Measurements from ENCODE around the gene PTRH2. TPM values are rescaled to one million over a fixed set of nuclear protein-coding genes. Genes with fewer than 3 reads are reported as not detected.

Gene PTRH2
- total RNA-seq, 3 donors from 2014 or later (not counting 1 experiment from before 2014, with no cell fraction given): 5.9 to 10.5 (median 6.6) TPM

DNA sequence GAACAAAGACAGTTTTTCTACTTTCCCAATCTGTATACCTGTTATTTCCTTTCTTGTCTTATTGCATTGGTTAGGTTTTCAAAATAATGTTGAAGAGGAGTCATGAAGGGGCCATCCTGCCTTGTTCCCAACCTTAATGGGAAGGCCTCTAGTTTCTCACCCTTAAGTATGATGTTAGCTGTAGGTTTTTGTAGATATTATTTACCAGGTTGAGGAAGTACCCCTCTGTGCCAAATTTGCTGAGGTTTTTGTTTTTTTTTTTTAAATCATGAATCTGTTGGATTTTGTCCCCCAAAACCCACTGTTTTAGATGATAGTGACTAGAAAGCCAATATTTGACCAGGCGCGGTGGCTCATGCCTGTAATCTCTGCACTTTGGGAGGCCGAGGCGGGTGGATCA lies 36.6 kb upstream of the PTRH2 start:
- H3K4me1 ChIP-seq (ENCODE audit: control insufficient read depth, insufficient read depth, low read length): no peaks in the 10 kb centered on the region
- TF ChIP-seq, protein P1, sequence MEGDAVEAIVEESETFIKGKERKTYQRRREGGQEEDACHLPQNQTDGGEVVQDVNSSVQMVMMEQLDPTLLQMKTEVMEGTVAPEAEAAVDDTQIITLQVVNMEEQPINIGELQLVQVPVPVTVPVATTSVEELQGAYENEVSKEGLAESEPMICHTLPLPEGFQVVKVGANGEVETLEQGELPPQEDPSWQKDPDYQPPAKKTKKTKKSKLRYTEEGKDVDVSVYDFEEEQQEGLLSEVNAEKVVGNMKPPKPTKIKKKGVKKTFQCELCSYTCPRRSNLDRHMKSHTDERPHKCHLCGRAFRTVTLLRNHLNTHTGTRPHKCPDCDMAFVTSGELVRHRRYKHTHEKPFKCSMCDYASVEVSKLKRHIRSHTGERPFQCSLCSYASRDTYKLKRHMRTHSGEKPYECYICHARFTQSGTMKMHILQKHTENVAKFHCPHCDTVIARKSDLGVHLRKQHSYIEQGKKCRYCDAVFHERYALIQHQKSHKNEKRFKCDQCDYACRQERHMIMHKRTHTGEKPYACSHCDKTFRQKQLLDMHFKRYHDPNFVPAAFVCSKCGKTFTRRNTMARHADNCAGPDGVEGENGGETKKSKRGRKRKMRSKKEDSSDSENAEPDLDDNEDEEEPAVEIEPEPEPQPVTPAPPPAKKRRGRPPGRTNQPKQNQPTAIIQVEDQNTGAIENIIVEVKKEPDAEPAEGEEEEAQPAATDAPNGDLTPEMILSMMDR (IDR thresholded peaks at IDR 0.05): no peak
- H3K27me3 Mint-ChIP-seq (ENCODE audit: low read depth in 2 of 2): no peaks in the 10 kb centered on the region
- H3K9me3 Mint-ChIP-seq: no peaks in the 10 kb centered on the region
- H3K9me3 ChIP-seq (ENCODE audit: control insufficient read depth, insufficient read depth, low read length): no peaks in the 10 kb centered on the region
- H3K27ac Mint-ChIP-seq: no peak overlapping the region
- H3K27me3 ChIP-seq (ENCODE audit: control insufficient read depth, insufficient read depth, low read length): no peaks in the 10 kb centered on the region
- WGBS (ENCODE audit: insufficient coverage): 100% methylated on average over 4 of the region's 4 CpGs
- no peak for ATAC-seq
- H3K36me3 Mint-ChIP-seq: no peaks in the 10 kb centered on the region
- H3K4me1 Mint-ChIP-seq: no peaks in the 10 kb centered on the region
- intact Hi-C loops (cut with micrococcal nuclease): no loop called here
- H3K4me3 Mint-ChIP-seq: no peak overlapping the region
- H3K27ac ChIP-seq (ENCODE audit: low read length): no peak overlapping the region
- peaks cover 4% of the 10 kb centered on the region for H3K36me3 ChIP-seq (ENCODE audit: control insufficient read depth, insufficient read depth, low read length)
- no peak for DNase-seq
- no peak overlapping the region for H3K4me3 ChIP-seq (ENCODE audit: low read length)

DNA sequence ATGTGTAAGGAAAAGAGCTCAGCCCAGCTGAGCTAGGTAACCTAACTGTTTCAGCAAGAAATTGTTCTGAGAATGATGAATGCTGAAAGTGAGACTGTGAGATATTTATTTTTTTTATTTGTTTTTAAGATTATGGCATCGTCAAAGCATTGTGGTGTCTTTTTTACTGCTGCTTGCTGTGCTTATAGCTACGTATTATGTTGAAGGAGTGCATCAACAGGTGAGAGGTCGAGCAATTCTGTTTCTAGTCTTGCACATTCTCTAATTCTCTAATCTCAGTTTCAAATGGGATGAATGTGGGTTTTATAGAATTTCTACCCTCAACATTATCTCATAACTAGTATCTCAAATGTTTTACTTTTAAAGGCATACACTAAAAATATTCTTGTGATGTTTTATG lies 30.1 kb upstream of the PTRH2 start:
- ATAC-seq: no peak
- peaks cover 19% of the 10 kb centered on the region for H3K36me3 ChIP-seq (ENCODE audit: control insufficient read depth, insufficient read depth, low read length)
- TF ChIP-seq, protein P1 (IDR thresholded peaks at IDR 0.05): no peak
- intact Hi-C loops (cut with micrococcal nuclease): no loop called here
- H3K9me3 Mint-ChIP-seq: no peaks in the 10 kb centered on the region
- H3K9me3 ChIP-seq (ENCODE audit: control insufficient read depth, insufficient read depth, low read length): no peaks in the 10 kb centered on the region
- H3K27me3 Mint-ChIP-seq (ENCODE audit: low read depth in 2 of 2): no peaks in the 10 kb centered on the region
- WGBS (ENCODE audit: insufficient coverage): 100% methylated on average over 2 of the region's 3 CpGs
- no peaks in the 10 kb centered on the region for H3K27me3 ChIP-seq (ENCODE audit: control insufficient read depth, insufficient read depth, low read length)
- no peak overlapping the region for H3K4me3 Mint-ChIP-seq
- no peaks in the 10 kb centered on the region for H3K4me1 ChIP-seq (ENCODE audit: control insufficient read depth, insufficient read depth, low read length)
- H3K4me3 ChIP-seq (ENCODE audit: low read length): no peak overlapping the region
- no peak overlapping the region for H3K27ac Mint-ChIP-seq
- no peak for DNase-seq
- no peaks in the 10 kb centered on the region for H3K36me3 Mint-ChIP-seq
- H3K4me1 Mint-ChIP-seq: no peaks in the 10 kb centered on the region
- H3K27ac ChIP-seq (ENCODE audit: low read length): no peak overlapping the region

DNA sequence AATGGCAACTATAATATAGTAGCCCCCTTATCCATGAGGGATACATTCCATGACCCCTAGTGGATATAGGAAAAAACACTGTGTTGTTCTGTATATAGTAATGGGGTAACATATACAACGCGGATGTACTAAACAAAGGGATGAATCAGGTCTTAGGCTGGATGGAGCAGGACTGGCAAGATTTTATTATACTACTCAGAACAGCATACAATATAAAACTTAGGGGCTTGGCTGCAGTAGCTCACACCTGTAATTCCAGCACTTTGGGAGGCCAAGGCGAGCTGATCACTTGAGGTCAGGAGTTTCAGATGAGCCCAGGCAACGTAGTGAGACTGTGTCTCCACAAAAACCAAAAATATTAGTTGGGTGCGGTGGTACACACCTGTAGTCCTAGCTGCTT lies 27.0 kb upstream of the PTRH2 start:
- Histone ChIP-seq H3K27me3 (ENCODE audit: control insufficient read depth, insufficient read depth, low read length) (no peaks in the 10 kb centered on the region), H3K4me1 (ENCODE audit: control insufficient read depth, insufficient read depth, low read length) (peaks cover 6% of the 10 kb centered on the region), H3K36me3 (ENCODE audit: control insufficient read depth, insufficient read depth, low read length) (peaks cover 17% of the 10 kb centered on the region), H3K9me3 (ENCODE audit: control insufficient read depth, insufficient read depth, low read length) (no peaks in the 10 kb centered on the region), H3K4me3 (ENCODE audit: low read length) (no peak overlapping the region), H3K27ac (ENCODE audit: low read length) (no peak overlapping the region)
- DNase-seq: no peak
- Mint-ChIP-seq H3K27ac (no peak overlapping the region), H3K4me1 (peaks cover 11 to 15% of the 10 kb centered on the region in 2 donors), H3K36me3 (no peaks in the 10 kb centered on the region), H3K27me3 (ENCODE audit: low read depth in 2 of 2) (no peaks in the 10 kb centered on the region), H3K9me3 (no peaks in the 10 kb centered on the region), H3K4me3 (no peak overlapping the region)
- ATAC-seq: no peak
- intact Hi-C loops (cut with micrococcal nuclease): no loop called here
- TF ChIP-seq, protein P1 (IDR thresholded peaks at IDR 0.05): no peak
- WGBS (ENCODE audit: insufficient coverage): 95% methylated on average over 5 of the region's 5 CpGs

DNA sequence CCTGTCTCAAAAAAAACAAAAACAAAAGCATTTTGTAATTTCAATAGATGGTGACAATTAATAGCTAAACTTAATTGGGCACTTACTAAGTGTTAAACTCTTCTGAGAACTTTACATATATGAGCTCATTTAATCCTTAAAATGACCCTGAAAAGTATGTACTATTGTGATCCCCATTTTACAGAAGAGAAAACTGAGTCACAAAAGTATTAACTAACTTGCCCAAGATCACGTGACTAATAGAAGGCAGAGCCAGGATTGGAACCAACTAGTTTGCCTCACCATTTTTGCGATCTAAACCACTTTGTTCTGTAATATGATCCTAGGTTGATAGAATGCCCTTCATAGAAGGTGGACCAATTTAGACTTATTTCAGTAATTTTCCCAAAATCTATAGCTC lies 26.5 kb upstream of the PTRH2 start:
- ATAC-seq (no peak), DNase-seq (no peak)
- H3K4me1 ChIP-seq (ENCODE audit: control insufficient read depth, insufficient read depth, low read length): peaks cover 6% of the 10 kb centered on the region
- H3K36me3 ChIP-seq (ENCODE audit: control insufficient read depth, insufficient read depth, low read length): peaks cover 17% of the 10 kb centered on the region
- intact Hi-C loops (cut with micrococcal nuclease): no loop called here
- H3K27me3 Mint-ChIP-seq (ENCODE audit: low read depth in 2 of 2): no peaks in the 10 kb centered on the region
- no peak overlapping the region for H3K4me3 Mint-ChIP-seq
- H3K9me3 ChIP-seq (ENCODE audit: control insufficient read depth, insufficient read depth, low read length): no peaks in the 10 kb centered on the region
- TF ChIP-seq, protein P1 (IDR thresholded peaks at IDR 0.05): no peak
- no peaks in the 10 kb centered on the region for H3K27me3 ChIP-seq (ENCODE audit: control insufficient read depth, insufficient read depth, low read length)
- H3K9me3 Mint-ChIP-seq: no peaks in the 10 kb centered on the region
- 96% methylated on average over 2 of the region's 2 CpGs for WGBS (ENCODE audit: insufficient coverage)
- H3K4me3 ChIP-seq (ENCODE audit: low read length): no peak overlapping the region
- H3K27ac ChIP-seq (ENCODE audit: low read length): no peak overlapping the region
- H3K27ac Mint-ChIP-seq: no peak overlapping the region
- H3K4me1 Mint-ChIP-seq: peaks cover 11 to 15% of the 10 kb centered on the region in 2 donors
- no peaks in the 10 kb centered on the region for H3K36me3 Mint-ChIP-seq

All from natural killer cell (primary cell).